DND-41 (cell line): ENCODE measurements around the gene OR6C2.

Experiments
- CTCF ChIP-seq: IDR thresholded peaks from 2 replicates; pipeline ENCODE4 v1.5.1; 2012; ENCODE audit warnings: borderline replicate concordance, low read length, moderate library complexity, mild to moderate bottlenecking; ENCODE audit not compliant: poor library complexity, severe bottlenecking; ENCODE audit errors: extremely low read depth
- EZH2 ChIP-seq: IDR thresholded peaks from 3 replicates; pipeline ENCODE4 v1.6.1; 2012; ENCODE audit warnings: borderline replicate concordance, low read depth, mild to moderate bottlenecking, moderate library complexity, low read length, inconsistent platforms; ENCODE audit not compliant: severe bottlenecking

GRCh38 chr12:55495490-55495889, 51.6 kb downstream of the OR6C2 start:
- TF ChIP-seq CTCF (no peak), EZH2 (no peak)
